HAP-1 (cell line): ENCODE results near the gene TRUB2.
"Not testable (repeated sequence)": the region's sequence is repeated elsewhere in the genome, so short reads cannot be mapped to it uniquely, and the experiment has no call there.

Experiments
- DNase-seq, 2 experiments: peaks; one replicate each; pipeline ENCODE4 v3.0.0-alpha.2; 2016 to 2020; ENCODE audit warnings: low spot score in 2 of 2
- H3K27me3 ChIP-seq: fragments of 250-450 bp; sonication (Bioruptor Pico); 2 replicates; pipeline ENCODE4 v1.5.1; 2020; ENCODE audit warnings: low read depth, mild to moderate bottlenecking, moderate library complexity
- H3K36me3 ChIP-seq: fragments of 250-450 bp; sonication (Bioruptor Pico); replicated peaks from 2 replicates; pipeline ENCODE4 v1.5.1; 2020; ENCODE audit warnings: mild to moderate bottlenecking
- H3K4me1 ChIP-seq: fragments of 250-450 bp; sonication (Bioruptor Pico); 2 replicates; pipeline ENCODE4 v1.5.1; 2020; ENCODE audit warnings: mild to moderate bottlenecking
- H3K4me3 ChIP-seq: fragments of 250-450 bp; sonication (Bioruptor Pico); 2 replicates; pipeline ENCODE4 v1.5.1; 2020; ENCODE audit warnings: mild to moderate bottlenecking, moderate library complexity
- H3K9me3 ChIP-seq: fragments of 250-450 bp; sonication (Bioruptor Pico); 2 replicates; pipeline ENCODE4 v1.5.1; 2020; ENCODE audit warnings: mild to moderate bottlenecking, moderate library complexity
- in situ Hi-C: fragments of 300-500 bp; cut with MboI; formaldehyde crosslinking; loops from 3 replicates; pipeline ENCODE4 v1.14.3; 2020; ENCODE audit warnings: low sequenced_read_pairs, inconsistent platforms, mixed read lengths

Gene TRUB2

DNA sequence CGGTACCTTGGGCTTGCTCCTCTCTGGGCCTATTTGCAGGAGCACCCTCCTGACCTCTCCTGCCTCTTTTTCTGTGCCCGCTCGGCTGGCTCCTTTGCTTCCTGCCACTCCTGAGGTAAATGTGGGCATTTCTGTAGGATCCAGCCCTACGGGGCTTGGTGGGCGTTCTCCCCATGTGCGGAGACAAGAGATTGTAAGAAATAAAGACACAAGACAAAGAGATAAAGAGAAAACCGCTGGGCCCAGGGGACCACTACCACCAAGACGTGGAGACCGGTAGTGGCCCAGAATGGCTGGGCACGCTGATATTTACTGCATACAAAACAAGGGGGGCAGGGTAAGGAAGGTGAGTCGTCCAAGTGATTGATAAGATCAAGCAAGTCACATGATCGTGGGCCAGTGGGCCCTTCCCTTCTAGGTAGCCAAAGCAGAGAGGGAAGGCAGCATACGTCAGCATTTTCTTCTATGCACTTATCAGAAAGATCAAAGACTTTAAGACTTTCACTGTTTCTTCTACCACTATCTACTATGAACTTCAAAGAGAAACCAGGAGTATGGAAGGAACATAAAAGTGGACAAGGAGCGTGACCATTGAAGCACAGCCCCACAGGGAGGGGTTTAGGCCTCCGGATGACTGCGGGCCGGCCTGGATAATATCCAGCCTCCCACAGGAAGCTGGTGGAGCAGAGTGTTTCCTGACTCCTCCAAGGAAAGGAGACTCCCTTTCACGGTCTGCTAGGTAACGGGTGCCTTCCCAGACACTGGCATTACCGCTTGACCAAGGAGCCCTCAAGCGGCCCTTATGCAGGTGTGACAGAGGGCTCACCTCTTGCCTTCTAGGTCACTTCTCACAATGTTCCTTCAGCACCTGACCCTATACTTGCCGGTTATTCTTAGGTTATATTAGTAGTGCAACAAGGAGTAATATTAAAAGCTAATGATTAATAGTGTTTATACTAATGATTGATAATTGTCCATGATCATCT, 42.9 kb downstream of the TRUB2 start:
- not testable (repeated sequence) for DNase-seq

DNA sequence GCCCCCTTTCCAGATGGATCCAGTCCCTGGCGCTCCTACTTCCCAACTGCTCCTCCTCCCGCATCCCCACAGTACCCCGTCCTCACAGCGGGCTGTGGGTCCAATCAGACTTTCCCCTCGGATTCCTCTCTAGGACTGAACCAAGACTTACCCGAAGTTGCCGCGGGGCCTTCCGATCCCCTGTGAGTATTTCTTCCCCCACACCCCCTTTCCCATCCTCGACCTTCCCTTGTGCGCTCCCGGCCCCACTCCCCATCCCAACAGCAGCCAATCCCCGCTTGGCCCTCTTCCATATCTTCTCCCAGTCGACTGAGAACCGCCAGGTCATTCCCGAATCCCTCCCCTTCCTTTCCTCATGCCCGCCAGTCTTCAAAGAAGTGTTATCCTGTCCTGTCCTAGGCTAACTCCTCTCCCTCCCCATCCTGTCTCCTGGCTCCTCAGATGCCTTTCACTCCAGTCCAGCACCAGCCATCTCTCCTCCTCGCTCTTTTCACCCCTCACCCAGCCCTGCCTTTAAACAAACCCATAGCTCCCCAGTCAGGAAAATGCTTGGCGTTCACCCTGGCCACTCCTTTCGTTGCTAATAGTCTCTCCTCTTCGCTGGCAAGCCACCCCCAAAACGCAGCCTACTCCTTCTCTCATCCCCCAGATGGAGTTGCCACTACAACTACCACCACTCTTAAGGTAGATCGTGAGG, 45.5 kb downstream of the TRUB2 start:
- in situ Hi-C loops, result no loop called here
- H3K27me3 ChIP-seq, result no peaks in the 10 kb centered on the region
- 0 out of 2 replicates have a peak, but pooled peaks cover 5% of the 10 kb centered on the region for H3K4me1 ChIP-seq
- H3K9me3 ChIP-seq, result no peaks in the 10 kb centered on the region
- peaks cover 4% of the 10 kb centered on the region; the same call in 1 of the 2 replicates for H3K36me3 ChIP-seq
- peak overlapping the region; percentile 87 for H3K4me3 ChIP-seq
- DNase-seq, result peak; percentile 39 to 60

More for the DNA sequence above, 42.9 kb downstream of the TRUB2 start:
- H3K36me3 ChIP-seq, H3K27me3 ChIP-seq, in situ Hi-C loops, H3K4me3 ChIP-seq, H3K4me1 ChIP-seq, H3K9me3 ChIP-seq: not testable (repeated sequence)

DNA sequence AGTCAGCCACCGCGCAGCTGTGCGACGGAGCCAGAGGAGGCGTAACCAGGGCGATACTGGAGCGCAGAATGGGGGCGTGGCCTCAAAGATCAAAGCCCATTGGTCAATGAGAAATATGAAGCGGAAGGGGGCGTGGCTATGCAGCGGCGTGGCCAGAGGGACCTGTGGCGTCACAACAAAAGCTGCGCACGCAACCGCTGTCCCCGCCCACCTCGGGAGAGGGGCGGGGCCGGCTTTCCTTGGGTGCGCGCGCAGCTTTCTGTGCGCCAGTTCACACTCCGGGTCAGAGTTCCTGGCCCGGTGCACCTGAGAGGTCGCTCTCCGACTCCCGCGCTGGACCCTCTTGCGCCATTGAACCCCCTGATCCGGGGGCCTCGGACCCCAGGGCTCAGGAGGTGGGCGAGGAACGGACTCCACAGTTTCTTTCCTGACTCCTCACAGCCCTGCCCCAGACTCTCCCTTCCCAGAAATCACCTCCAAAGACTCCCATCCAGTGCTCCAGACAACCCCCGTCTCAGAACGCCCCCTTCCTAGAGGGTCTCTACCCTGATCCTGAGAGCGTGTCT, 46.2 kb downstream of the TRUB2 start, which contains the start of gene SWI5:
SWI5 (plus strand) TSS at position 269 of the 566 bp plus-strand sequence.
- peaks cover 4% of the 10 kb centered on the region; the same call in 1 of the 2 replicates for H3K36me3 ChIP-seq
- H3K27me3 ChIP-seq, result no peaks in the 10 kb centered on the region
- H3K4me3 ChIP-seq, result peak within 1 kb of the TSS; percentile 87
- H3K4me1 ChIP-seq, result 0 out of 2 replicates have a peak, but pooled peaks cover 5% of the 10 kb centered on the region
- in situ Hi-C loops, result no loop called here
- DNase-seq, result peak; percentile 98 to 100
- no peaks in the 10 kb centered on the region for H3K9me3 ChIP-seq

DNA sequence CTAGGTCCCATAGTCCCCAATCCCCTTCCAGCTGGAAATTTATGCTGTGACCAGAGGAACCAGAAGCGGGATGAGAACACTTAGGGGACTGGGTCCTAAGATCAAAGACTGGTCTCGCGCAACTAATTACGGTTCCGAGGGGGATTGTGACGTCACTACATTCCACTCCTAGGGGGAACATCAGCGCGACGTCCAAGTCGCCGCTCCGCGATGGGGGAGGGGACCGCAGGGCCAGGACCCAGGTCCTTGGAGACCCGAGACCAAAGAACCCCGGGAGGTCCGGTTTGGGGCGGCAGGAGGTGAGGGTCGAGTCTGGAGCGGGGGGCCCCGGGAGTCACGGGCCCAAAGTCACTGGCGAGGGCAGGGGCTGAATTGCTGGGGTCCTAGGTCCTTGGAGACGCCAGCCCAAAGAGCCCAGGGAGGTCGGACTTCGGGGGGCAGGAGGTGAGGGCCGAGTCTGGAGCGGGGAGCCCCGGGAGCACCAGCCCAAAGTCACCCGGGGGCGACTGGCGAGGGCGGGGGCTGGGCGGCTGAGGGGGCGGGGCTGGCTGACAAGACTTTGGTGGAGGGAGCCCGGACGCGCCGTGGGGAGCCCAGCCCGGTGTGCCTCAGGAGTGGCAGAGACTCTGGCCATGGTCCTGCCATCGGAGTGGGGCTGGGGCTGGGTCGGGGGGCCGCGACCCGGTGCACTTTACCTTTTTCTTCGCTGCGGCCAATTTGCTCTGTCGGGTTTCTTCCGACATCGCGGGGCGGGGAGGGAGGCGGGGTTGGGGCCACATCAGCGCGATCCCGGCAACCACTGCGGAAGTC, 46.8 kb downstream of the TRUB2 start, which contains the start of gene GOLGA2:
GOLGA2 (minus strand) TSS at position 810 of the 810 bp plus-strand sequence; CDS start at position 779, 31 bp downstream.
- DNase-seq, result peak; percentile 7 to 49
- in situ Hi-C loops, result no loop called here
- peaks cover 4% of the 10 kb centered on the region; the same call in 1 of the 2 replicates for H3K36me3 ChIP-seq

DNA sequence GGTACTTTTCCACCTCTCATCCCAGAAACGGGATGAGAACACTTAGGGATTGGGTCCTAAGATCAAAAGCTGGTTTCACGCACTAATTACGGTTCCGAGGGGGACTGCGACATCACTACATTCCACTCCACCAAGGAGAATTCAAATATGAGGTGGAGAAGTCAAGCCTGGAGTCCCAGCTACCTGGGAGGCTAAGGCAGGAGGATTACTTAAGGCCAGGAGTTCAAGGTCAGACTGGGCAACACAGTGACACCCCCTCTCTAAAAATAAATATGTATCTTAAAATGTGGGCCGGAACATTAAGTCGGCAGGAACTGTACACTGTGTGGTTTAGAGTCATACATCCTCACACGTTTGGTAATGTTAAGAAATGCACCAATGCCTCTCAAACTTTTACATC, 48.0 kb downstream of the TRUB2 start:
- in situ Hi-C loops, result no loop called here
- DNase-seq, result no peak
- Histone ChIP-seq H3K4me3 (no peak overlapping the region), H3K4me1 (0 out of 2 replicates have a peak, but pooled peaks cover 5% of the 10 kb centered on the region), H3K27me3 (no peaks in the 10 kb centered on the region), H3K9me3 (no peaks in the 10 kb centered on the region), H3K36me3 (peaks cover 4% of the 10 kb centered on the region; the same call in 1 of the 2 replicates)

More for the DNA sequence above, 46.8 kb downstream of the TRUB2 start, which contains the start of gene GOLGA2:
- Histone ChIP-seq H3K9me3 (no peaks in the 10 kb centered on the region), H3K4me1 (0 out of 2 replicates have a peak, but pooled peaks cover 5% of the 10 kb centered on the region), H3K4me3 (peak within 1 kb of the TSS; percentile 87), H3K27me3 (no peaks in the 10 kb centered on the region)

DNA sequence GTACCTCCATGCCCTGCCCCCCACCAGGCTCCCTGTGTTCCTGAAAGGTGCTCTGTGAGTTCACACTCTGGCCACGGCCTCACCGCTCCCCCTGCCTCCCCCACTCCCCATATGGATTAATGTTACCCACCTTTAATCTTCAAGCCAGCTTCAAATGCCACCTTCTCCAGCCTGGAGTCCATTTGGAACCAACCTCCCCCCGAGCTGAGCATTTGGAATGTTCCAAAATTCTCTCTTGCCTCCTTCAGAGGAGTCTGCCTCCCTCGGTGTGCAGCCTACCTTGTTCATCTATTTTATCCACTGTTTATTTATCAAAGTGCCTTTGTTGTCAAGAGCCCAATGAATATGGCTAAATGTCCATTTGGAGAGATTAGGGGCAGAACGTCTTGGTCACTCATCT, 50.7 kb downstream of the TRUB2 start:
- no peak overlapping the region for H3K4me3 ChIP-seq
- DNase-seq, result no peak
- no peaks in the 10 kb centered on the region for H3K4me1 ChIP-seq
- H3K9me3 ChIP-seq, result no peaks in the 10 kb centered on the region
- H3K36me3 ChIP-seq, result peaks cover 11% of the 10 kb centered on the region
- H3K27me3 ChIP-seq, result no peaks in the 10 kb centered on the region
- in situ Hi-C loops, result no loop called here

DNA sequence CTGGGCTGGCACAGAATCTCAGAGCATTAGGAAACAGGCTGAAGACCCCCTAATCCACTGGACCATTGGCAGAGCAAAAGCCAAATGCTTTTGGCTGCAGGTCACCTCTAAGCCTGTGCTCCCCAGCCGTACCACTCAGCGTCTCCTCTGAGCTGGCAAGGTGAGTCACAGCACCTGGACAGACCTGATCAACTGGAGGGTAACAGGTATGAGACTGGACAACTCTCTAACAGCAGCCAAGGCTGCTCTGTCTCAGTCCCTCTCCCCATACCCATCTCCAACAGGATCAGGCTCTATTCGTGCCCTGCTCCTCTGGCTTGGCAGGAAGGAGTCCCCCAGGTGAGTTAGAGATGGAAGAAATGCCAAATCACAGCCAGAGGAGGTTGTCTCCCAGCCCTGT, 51.1 kb downstream of the TRUB2 start:
- no peak overlapping the region for H3K4me3 ChIP-seq
- H3K36me3 ChIP-seq, result peaks cover 11% of the 10 kb centered on the region
- H3K9me3 ChIP-seq, result no peaks in the 10 kb centered on the region
- in situ Hi-C loops, result no loop called here
- no peaks in the 10 kb centered on the region for H3K27me3 ChIP-seq
- H3K4me1 ChIP-seq, result no peaks in the 10 kb centered on the region
- DNase-seq, result no peak

DNA sequence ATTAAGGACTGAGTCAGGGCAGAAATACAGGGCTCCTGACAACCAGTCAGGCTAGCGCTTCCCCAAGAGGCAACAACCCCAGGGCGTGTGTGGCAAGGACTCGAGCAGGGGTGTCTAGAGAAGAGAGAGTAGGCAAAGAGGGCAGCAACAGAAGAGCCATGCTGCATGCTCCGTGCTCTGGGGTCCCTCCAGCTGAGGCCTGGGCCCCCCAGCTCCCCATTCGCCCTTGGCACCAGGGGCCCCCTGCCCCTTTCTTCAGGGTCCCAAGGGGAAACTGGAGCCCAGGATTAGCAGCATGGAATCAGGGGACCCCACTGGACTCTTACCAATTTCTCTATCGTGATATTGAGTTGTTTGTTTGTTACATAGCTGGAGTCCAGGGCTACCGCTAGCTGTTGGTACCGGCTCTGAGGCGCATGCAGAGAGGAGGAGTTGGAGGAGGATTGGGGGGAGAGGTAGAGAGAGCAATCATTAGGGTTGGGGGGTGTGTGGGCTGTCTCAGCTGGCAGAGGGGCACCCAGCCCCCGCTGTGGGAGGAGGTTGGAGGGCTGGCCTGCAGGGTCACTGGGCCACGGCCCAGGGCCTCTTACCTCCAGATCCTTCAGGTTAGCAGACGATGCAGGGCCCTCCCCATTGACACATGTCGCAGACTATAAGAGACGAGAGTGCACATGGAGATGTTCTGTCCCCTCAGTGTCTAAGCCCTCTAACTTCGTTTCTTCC, 55.2 kb downstream of the TRUB2 start:
- Histone ChIP-seq H3K36me3 (peaks cover 29% of the 10 kb centered on the region), H3K27me3 (no peaks in the 10 kb centered on the region)
- in situ Hi-C loops, result no loop called here

DNA sequence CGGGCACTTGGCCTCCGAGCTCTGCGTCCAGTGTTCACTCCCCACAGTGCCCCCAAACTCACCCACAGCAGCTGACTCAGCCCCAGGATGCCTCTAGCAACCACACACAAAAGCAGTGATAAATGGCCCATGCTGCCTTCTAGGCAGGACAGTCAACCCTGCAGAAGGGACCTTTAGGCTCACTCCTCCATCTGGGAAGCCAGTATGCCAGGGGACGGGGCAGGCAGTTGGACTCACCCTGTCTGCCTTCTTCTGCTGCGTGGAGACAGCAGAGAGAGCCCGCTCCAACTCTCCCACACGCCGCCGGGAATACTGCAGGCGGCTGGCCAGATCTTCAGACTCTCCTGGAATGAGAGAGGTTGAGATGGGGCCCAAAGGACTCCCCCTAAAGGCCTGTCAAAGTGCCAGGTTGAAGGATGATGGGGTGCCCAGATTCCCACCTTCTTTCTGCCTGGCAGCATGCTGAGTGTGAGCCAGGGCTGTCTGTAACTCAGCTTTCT, 56.8 kb downstream of the TRUB2 start:
- in situ Hi-C loops, result no loop called here
- Histone ChIP-seq H3K9me3 (no peaks in the 10 kb centered on the region), H3K4me3 (no peak overlapping the region), H3K36me3 (peaks cover 44% of the 10 kb centered on the region), H3K27me3 (no peaks in the 10 kb centered on the region), H3K4me1 (no peaks in the 10 kb centered on the region)
- no peak for DNase-seq

More for the DNA sequence above, 55.2 kb downstream of the TRUB2 start:
- H3K9me3 ChIP-seq, result no peaks in the 10 kb centered on the region
- no peak for DNase-seq
- no peak overlapping the region for H3K4me3 ChIP-seq
- H3K4me1 ChIP-seq, result no peaks in the 10 kb centered on the region

DNA sequence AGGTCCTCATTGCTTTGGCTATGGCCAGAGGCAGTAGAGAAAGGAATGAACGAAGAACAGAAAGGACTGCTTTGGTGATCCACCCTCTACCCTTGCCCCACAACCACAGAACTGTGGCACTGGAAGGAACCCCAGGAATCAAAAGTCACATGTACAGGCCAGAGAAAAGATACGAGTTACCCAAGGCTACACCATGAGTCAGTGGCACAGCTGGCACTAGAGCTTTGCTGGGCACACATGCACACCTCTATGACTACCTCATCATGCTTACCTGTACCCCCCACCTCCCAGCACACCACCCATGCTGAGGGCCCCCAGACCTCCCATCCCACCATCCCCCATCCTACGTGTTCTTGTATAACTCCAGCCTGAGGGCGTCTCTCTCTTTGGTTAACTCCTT, 59.6 kb downstream of the TRUB2 start:
- in situ Hi-C loops, result no loop called here

DNA sequence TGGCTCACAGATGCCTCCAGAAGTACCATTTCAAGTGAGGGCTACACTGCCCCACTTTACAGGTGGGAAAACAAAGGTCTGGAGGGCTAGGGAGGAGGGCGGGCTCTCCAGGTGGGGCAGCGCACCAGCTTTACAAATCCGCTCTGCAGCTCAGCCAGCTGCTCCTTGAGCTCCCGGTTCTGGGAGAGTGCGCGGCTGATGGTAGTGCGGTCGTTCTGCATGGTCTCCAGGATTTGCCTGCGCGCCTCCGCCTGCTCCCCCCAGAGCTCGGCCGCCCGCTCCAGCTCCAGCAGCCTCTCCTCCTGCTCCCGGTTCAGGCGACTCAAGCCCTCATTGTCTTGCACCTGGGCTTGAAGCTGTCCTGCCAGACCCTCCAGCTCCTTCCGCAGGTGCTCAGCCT, 61.9 kb downstream of the TRUB2 start:
- H3K27me3 ChIP-seq, result no peaks in the 10 kb centered on the region
- H3K36me3 ChIP-seq, result peaks cover 59% of the 10 kb centered on the region
- in situ Hi-C loops, result no loop called here
- H3K9me3 ChIP-seq, result no peaks in the 10 kb centered on the region
- H3K4me3 ChIP-seq, result no peak overlapping the region
- H3K4me1 ChIP-seq, result no peaks in the 10 kb centered on the region; the same call in 1 of the 2 replicates
- no peak for DNase-seq

More for the DNA sequence above, 59.6 kb downstream of the TRUB2 start:
- H3K27me3 ChIP-seq, result no peaks in the 10 kb centered on the region
- H3K4me3 ChIP-seq, result no peak overlapping the region
- no peaks in the 10 kb centered on the region for H3K9me3 ChIP-seq
- H3K36me3 ChIP-seq, result peaks cover 64% of the 10 kb centered on the region
- H3K4me1 ChIP-seq, result no peaks in the 10 kb centered on the region
- DNase-seq, result no peak

DNA sequence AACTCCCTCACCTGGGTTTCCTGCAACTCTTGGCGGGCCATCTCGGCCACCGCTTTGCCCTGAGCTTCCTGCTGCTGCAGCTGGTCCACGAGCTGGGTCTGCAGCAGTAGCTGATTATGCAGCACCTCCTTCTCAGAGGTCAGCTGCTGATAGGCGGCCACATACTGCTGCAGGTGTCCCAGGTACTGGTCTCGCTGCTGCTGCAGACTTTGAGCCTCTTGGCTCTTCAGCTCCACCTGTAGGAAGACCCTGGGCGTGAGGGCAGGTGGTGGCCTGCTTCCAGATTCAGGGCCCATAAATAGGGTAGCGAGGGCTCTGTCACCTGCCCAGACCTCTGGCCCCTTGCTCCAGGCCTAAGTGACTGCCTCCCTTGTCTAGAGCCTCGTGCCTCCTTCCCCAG, 63.1 kb downstream of the TRUB2 start:
- Histone ChIP-seq H3K36me3 (peaks cover 50% of the 10 kb centered on the region), H3K27me3 (no peaks in the 10 kb centered on the region), H3K4me1 (no peaks in the 10 kb centered on the region; the same call in 1 of the 2 replicates), H3K4me3 (no peak overlapping the region), H3K9me3 (no peaks in the 10 kb centered on the region)
- no peak for DNase-seq
- in situ Hi-C loops, result no loop called here
